Memory B cell (primary cell): ENCODE data around the gene CHRNE.
"Not testable (repeated sequence)": the region's sequence is repeated elsewhere in the genome, so short reads cannot be mapped to it uniquely, and the experiment has no call there.

Experiments used
- ATAC-seq: fragments of 150-1000 bp; cut with Tn5 transposase; 2 replicates; pipeline ENCODE4 v1.10.0; 2021; ENCODE audit warnings: low read depth, mild to moderate bottlenecking, moderate library complexity
- DNase-seq, 2 donors: peaks; one replicate each; pipeline ENCODE4 v3.0.0; 2022; ENCODE audit warnings: low spot score in 2 of 2
- H3K27ac Mint-ChIP-seq: one replicate; pipeline ENCODE4 v1.8.0; 2022; ENCODE audit warnings: mild to moderate bottlenecking, moderate library complexity, mixed read lengths
- H3K27me3 Mint-ChIP-seq: one replicate; pipeline ENCODE4 v1.8.0; 2022; ENCODE audit warnings: mixed read lengths
- H3K36me3 Mint-ChIP-seq: one replicate; pipeline ENCODE4 v1.8.0; 2022; ENCODE audit warnings: mild to moderate bottlenecking, mixed read lengths
- H3K4me1 Mint-ChIP-seq: one replicate; pipeline ENCODE4 v1.8.0; 2022; ENCODE audit warnings: mixed read lengths
- H3K4me3 Mint-ChIP-seq: one replicate; pipeline ENCODE4 v1.8.0; 2022; ENCODE audit warnings: mild to moderate bottlenecking, moderate library complexity, mixed read lengths
- H3K9me3 Mint-ChIP-seq: one replicate; pipeline ENCODE4 v1.8.0; 2022; ENCODE audit warnings: mixed read lengths

The CHRNE gene

GRCh38 chr17:4934173-4934979 lies 31.5 kb upstream of the CHRNE start:
- peaks cover 7% of the 10 kb centered on the region for H3K36me3 Mint-ChIP-seq
- no peaks in the 10 kb centered on the region for H3K27me3 Mint-ChIP-seq
- no peak for DNase-seq
- no peaks in the 10 kb centered on the region for H3K9me3 Mint-ChIP-seq
- peaks cover 30% of the 10 kb centered on the region for H3K4me1 Mint-ChIP-seq
- H3K27ac Mint-ChIP-seq = no peak overlapping the region
- ATAC-seq = no peak
- no peak overlapping the region for H3K4me3 Mint-ChIP-seq

GRCh38 chr17:4933646-4934045 lies 30.7 kb upstream of the CHRNE start:
- ATAC-seq (no peak), DNase-seq (no peak)
- H3K4me3 Mint-ChIP-seq = no peak overlapping the region
- peaks cover 25% of the 10 kb centered on the region for H3K4me1 Mint-ChIP-seq
- no peaks in the 10 kb centered on the region for H3K27me3 Mint-ChIP-seq
- H3K36me3 Mint-ChIP-seq = peaks cover 7% of the 10 kb centered on the region
- no peaks in the 10 kb centered on the region for H3K9me3 Mint-ChIP-seq
- no peak overlapping the region for H3K27ac Mint-ChIP-seq

- Mint-ChIP-seq H3K27me3 (no peaks in the 10 kb centered on the region), H3K4me3 (no peak overlapping the region), H3K9me3 (no peaks in the 10 kb centered on the region), H3K27ac (no peak overlapping the region), H3K36me3 (peaks cover 5% of the 10 kb centered on the region), H3K4me1 (peaks cover 21% of the 10 kb centered on the region)
- ATAC-seq (no peak), DNase-seq (no peak)
Observed at GRCh38 chr17:4932756-4933155, 29.9 kb upstream of the CHRNE start.

- ATAC-seq (peak; percentile 38), DNase-seq (no peak)
- Mint-ChIP-seq H3K4me1 (peaks cover 21% of the 10 kb centered on the region), H3K27me3 (no peaks in the 10 kb centered on the region), H3K27ac (no peak within 1 kb of the TSS), H3K4me3 (no peak within 1 kb of the TSS), H3K9me3 (no peaks in the 10 kb centered on the region), H3K36me3 (peaks cover 5% of the 10 kb centered on the region)
Observed at GRCh38 chr17:4931963-4932362, 29.1 kb upstream of the CHRNE start, which contains the start of gene GP1BA. Gene GP1BA (plus strand): TSS chr17:4932277. CDS start chr17:4932605, 328 bp downstream.

- DNase-seq (no peak), ATAC-seq (no peak)
- Mint-ChIP-seq H3K4me1 (peaks cover 9% of the 10 kb centered on the region), H3K9me3 (no peaks in the 10 kb centered on the region), H3K27ac (no peak overlapping the region), H3K36me3 (peaks cover 5% of the 10 kb centered on the region), H3K4me3 (no peak overlapping the region), H3K27me3 (no peaks in the 10 kb centered on the region)
Observed at GRCh38 chr17:4928881-4929280, 26.0 kb upstream of the CHRNE start.

- H3K36me3 Mint-ChIP-seq, H3K9me3 Mint-ChIP-seq, H3K4me3 Mint-ChIP-seq, H3K27ac Mint-ChIP-seq, DNase-seq, ATAC-seq, H3K27me3 Mint-ChIP-seq, H3K4me1 Mint-ChIP-seq: not testable (repeated sequence)
Observed at GRCh38 chr17:4926577-4927335, 23.9 kb upstream of the CHRNE start.

GRCh38 chr17:4921320-4921719 lies 18.4 kb upstream of the CHRNE start:
- Mint-ChIP-seq H3K4me3 (no peak overlapping the region), H3K4me1 (no peaks in the 10 kb centered on the region), H3K27ac (no peak overlapping the region), H3K9me3 (no peaks in the 10 kb centered on the region), H3K36me3 (no peaks in the 10 kb centered on the region), H3K27me3 (no peaks in the 10 kb centered on the region)
- DNase-seq (no peak), ATAC-seq (no peak)

GRCh38 chr17:4920351-4921048 lies 17.6 kb upstream of the CHRNE start:
- ATAC-seq (no peak), DNase-seq (no peak)
- no peaks in the 10 kb centered on the region for H3K9me3 Mint-ChIP-seq
- H3K4me3 Mint-ChIP-seq = no peak overlapping the region
- H3K36me3 Mint-ChIP-seq = no peaks in the 10 kb centered on the region
- no peaks in the 10 kb centered on the region for H3K27me3 Mint-ChIP-seq
- H3K4me1 Mint-ChIP-seq = no peaks in the 10 kb centered on the region
- H3K27ac Mint-ChIP-seq = no peak overlapping the region

- ATAC-seq = no peak
- Mint-ChIP-seq H3K36me3 (no peaks in the 10 kb centered on the region), H3K4me3 (no peak overlapping the region), H3K4me1 (no peaks in the 10 kb centered on the region), H3K27ac (no peak overlapping the region), H3K27me3 (no peaks in the 10 kb centered on the region), H3K9me3 (no peaks in the 10 kb centered on the region)
- no peak for DNase-seq
Observed at GRCh38 chr17:4919511-4920047, 16.7 kb upstream of the CHRNE start.

- ATAC-seq, H3K27me3 Mint-ChIP-seq, H3K36me3 Mint-ChIP-seq, H3K9me3 Mint-ChIP-seq, H3K4me3 Mint-ChIP-seq, DNase-seq, H3K4me1 Mint-ChIP-seq, H3K27ac Mint-ChIP-seq: not testable (repeated sequence)
Observed at GRCh38 chr17:4914551-4914950, 11.7 kb upstream of the CHRNE start.

- ATAC-seq = no peak
- Mint-ChIP-seq H3K9me3 (no peaks in the 10 kb centered on the region), H3K4me1 (no peaks in the 10 kb centered on the region), H3K27ac (no peak overlapping the region), H3K36me3 (no peaks in the 10 kb centered on the region), H3K27me3 (peaks cover 3% of the 10 kb centered on the region), H3K4me3 (no peak overlapping the region)
- DNase-seq = no peak
Observed at GRCh38 chr17:4913994-4914393, 11.1 kb upstream of the CHRNE start.

- Mint-ChIP-seq H3K36me3 (no peaks in the 10 kb centered on the region), H3K27me3 (peaks cover 7% of the 10 kb centered on the region), H3K4me1 (peaks cover 3% of the 10 kb centered on the region), H3K4me3 (no peak overlapping the region), H3K27ac (no peak overlapping the region), H3K9me3 (no peaks in the 10 kb centered on the region)
- ATAC-seq (peak; percentile 96), DNase-seq (peak; percentile 71 to 73)
Observed at GRCh38 chr17:4908711-4909496, 6.0 kb upstream of the CHRNE start.

GRCh38 chr17:4908301-4908700 lies 5.4 kb upstream of the CHRNE start:
- Mint-ChIP-seq H3K36me3 (no peaks in the 10 kb centered on the region), H3K27me3 (peaks cover 8% of the 10 kb centered on the region), H3K9me3 (no peaks in the 10 kb centered on the region), H3K4me1 (peaks cover 7% of the 10 kb centered on the region), H3K27ac (no peak overlapping the region), H3K4me3 (no peak overlapping the region)
- ATAC-seq = no peak
- DNase-seq = no peak
